Medulla oblongata (tissue), 1 donor: ENCODE data around the gene MYO15A.
"Not testable (repeated sequence)": the region's sequence is repeated elsewhere in the genome, so short reads cannot be mapped to it uniquely, and the experiment has no call there.

Experiments
- DNase-seq: peaks from one replicate; pipeline ENCODE4 v3.0.0-alpha.2; 2015; ENCODE audit errors: extremely low spot score

Gene MYO15A

GRCh38 chr17:18185832-18186626 lies 77.5 kb downstream of the MYO15A start:
- DNase-seq = peak; percentile 16

DNA sequence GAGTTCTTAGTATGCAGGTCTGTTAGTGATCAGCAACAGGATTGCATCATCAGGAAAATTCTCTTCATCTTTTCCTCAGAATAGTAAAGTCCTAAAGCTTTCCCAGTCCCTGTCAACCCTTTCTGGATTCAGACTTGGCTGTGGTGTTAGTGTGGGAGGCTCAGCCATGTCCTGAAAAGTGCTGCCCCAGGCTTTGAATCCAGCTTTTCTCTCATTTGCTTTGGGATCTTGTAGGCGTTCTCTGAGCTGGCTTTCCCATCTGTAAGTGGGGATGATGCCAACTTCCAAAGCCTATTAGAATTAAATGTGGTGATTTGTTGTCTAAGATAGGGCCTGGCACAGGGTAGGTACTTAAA lies 78.0 kb downstream of the MYO15A start:
- peak; percentile 51 for DNase-seq

GRCh38 chr17:18187226-18187625 lies 78.7 kb downstream of the MYO15A start:
- DNase-seq = peak; percentile 85

DNA sequence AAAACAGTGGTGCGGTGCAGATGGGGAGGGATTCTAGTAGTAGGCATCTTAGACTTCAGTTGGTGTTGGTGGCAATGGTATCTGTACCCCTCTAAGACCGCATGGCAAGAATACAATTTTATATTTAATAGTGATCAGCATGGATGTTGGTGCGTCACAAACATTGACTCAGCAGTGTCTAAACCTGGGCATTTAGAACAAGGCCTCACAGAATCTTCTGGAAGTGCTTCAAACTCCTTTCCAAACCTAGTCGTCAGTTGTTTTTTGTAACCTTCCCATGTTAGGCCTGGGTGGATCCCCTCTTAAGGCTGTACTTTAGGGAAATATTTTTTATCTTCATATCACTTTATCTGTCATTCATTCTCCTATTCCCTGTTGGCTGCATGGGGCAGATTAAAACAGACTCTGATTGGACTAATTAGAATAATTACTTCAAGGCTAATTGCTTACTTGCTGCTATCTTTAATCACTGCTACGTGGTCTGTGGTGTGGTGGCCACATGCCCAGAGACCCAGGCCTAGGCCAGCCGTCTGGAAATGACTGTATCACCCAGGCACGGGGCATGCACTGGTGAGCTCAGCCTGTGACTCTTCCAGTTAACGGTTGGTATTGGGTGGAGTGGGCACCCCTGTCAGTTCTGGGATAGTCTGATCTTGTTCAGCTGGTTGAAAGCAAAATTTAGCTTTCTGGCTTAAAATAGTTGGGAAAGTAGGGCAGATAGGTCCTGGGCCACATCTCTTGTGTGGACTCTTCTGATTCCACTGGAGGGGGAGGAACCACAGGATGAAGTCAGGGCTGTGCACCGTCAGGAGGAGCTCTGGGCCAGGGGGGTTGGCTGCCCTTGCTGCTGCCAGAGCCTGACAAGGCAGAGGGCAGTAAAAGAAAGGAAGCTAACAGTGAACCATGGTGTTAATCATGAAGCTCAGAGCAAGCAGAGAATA lies 79.5 kb downstream of the MYO15A start:
- peak; percentile 33 for DNase-seq

DNA sequence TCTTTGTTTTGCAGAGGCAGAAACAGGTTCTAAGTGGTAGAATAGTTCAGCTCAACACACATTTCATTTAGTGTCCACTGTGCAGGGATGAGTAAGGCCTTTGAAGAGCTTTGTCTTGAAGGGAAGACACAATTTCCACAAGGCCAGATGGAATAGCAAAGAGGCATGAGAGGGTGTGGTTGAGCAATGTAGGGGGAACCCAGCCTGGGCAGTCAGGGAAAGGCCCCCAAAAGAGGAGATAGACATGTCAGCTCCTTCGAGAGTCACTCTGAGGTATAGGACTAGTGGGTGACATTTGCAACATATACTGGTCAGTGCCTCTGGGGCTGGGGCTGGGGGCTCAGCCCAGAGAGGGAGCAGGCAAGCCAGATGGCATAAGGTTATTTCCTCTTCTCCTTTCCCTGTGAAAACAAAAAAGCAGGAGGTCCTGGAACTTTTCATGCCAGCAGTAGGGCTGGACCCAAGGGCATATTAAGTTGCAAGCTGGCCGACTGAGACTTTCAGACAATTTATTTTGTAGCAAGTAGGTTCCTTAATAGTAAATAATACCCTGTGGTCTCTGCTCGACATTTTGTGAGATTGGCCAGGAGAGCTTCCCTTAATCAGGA lies 82.2 kb downstream of the MYO15A start:
- no peak for DNase-seq

DNA sequence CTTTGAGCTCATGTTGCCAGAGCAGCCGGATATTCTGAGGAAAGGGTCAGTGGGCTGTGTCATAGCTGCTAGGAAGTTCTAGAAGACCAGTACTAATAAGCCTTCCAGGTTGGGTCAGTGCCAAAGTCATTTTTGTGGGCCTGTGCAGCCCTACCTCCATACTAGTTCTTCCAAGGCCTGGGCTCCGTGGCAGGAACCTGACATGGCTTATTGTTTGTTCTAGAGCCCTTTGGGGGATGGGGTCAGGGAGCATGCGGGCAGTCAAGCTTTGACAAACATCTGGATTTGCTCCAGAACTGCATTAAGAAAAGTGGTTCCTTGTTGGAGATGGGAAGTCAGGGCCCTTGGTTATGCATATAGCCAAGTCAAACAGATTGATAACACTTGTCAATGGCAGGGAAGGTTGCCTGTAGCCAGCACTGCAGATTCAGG lies 82.7 kb downstream of the MYO15A start:
- DNase-seq = no peak

DNA sequence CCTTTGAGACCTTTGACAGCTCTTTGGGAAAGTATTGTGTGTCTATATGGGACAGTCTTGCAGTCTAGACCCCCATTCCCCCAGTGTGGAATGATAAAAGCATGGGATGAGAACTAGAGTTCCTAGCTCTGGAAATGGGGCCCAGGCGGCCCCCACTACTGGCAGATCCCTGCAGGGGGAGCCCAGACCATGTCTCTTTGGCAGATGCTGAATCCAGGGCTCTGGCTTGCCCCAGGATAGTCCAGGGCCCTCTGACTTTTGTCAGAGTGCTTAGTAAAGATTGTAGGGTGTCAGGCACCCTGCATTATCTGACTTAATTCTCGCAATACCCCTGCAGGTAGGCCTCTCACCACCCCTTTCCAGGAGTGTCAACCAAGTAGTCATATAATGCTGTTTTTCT lies 83.4 kb downstream of the MYO15A start:
- no peak for DNase-seq

DNA sequence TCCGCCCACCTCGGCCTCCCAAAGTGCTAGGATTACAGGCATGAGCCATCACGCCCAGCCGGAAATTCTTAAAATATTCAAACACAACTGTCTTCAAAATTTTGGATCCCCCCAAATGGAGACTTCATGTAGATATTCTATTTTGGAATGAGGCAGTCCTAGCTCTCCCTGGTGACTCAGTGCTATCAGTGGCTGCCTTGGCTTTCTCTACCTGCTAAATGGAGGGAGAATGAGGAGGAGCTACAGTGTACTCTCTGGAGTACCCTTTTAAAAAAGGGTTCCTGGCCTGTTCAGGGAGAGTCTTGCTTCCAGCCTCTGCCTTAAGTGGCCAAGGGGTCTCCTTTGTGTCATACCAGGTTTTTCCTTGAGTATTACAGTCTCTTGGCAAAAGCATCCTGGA lies 85.8 kb downstream of the MYO15A start:
- no peak for DNase-seq

DNA sequence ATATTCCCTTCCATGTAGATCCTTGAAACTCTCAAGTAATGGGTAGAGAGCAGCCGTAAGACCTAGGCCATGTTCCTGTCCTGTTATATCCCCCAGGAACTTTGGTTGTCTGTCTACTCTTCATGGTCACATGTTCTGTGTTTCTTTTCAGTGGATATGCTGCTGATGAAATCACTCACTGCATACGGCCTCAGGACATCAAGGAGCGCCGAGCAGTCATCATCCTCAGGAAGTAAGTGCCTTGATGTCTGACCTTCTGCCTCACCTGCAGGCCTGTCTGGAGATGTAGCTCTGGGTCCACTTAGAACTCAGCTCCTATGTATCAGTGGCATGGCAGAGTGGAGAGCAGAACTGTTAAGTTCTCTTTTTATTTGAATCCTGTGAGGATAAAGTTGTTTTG lies 86.2 kb downstream of the MYO15A start:
- DNase-seq = no peak

DNA sequence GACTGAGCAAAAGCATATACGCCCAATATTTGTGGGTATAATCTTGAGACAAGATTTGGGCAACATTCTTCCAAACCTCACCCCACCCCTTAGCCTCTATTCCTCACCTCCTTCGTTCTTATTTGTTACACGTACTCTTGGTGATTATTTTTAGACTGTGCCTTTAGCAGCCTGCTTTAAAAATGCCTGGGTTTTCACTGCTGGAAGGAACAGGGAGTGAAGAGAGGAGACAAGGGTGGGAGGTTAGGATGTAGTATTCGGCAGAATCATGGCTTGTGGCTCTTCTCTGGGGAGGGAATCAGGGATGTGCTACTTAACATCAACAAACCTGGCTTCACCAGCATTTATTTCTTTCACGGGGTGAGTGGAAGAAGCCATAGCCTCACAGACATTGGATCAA lies 86.7 kb downstream of the MYO15A start:
- DNase-seq = no peak

DNA sequence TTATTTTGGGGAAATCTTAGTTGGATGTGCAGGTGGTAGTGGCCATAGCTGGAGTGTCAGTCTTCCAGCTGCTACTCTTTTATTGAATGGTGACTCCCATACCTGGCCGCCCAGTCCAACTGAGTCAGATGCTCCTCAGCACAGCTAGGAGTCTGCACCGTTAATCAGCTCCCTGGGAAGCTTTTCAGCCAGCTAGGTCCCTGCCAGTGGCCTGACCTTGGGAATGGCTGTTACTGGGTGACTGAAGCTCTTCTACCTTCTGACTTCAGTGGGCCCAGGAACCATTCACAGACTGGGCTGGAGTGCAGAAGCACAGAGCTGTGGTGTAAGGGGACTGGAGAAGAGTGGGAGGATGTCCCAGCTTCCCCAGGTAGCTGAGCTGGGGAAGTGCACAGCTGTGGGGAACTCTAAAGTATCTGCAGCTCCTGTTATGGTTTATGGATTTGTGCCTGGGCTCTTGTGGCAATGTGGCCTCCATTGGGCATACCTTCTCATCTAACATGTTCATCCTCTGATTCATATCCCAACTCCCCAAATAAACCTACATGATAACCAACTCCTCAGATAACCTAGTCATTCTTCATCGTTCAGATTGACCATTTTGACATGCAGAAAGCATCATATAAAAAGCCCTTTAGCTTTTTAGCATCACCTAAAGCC lies 89.1 kb downstream of the MYO15A start:
- DNase-seq = no peak

DNA sequence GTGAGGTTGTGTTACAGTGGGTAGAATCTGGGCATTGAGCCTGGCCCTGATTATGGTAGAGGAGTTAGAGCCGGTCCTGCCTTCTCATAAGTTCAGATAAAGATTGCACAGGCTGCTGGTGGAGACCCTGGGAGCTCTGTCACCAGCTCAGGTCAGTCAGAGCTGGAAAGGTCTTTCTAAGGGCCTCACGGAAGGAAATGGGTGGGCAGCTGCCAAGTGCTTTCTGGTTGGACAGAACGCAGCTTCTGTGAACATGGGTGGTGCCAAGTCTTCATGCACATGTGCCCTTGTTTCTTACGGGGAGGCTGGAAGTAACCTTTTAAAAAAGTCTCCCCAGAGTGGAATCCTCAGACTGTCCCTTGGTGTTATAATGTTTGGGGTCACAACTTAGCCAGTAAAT lies 90.0 kb downstream of the MYO15A start:
- no peak for DNase-seq

- DNase-seq = no peak
Observed at GRCh38 chr17:18201108-18201507, 92.6 kb downstream of the MYO15A start.

- DNase-seq = no peak
Observed at GRCh38 chr17:18203308-18203707, 94.8 kb downstream of the MYO15A start.

GRCh38 chr17:18205861-18206260 lies 97.3 kb downstream of the MYO15A start:
- DNase-seq = no peak

DNA sequence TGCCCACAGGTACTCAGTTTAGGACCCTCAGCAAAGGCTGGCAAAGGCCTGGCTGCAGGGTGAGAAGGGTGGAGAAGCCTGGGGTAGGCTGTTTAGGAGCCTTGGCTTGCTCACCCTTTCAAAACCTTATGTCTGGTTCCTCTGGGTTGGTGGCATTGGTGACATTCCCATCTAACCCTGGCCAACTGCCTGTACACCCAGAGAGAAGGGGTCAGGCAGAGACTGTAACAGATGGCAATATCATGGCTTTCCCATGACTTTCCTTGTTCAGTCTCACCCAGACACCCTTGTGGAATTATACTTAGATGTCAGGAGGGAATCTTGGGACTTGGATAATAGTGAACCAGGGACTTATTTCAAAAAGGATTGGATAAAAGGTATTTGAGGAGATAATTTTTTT lies 98.4 kb downstream of the MYO15A start:
- DNase-seq = no peak

DNA sequence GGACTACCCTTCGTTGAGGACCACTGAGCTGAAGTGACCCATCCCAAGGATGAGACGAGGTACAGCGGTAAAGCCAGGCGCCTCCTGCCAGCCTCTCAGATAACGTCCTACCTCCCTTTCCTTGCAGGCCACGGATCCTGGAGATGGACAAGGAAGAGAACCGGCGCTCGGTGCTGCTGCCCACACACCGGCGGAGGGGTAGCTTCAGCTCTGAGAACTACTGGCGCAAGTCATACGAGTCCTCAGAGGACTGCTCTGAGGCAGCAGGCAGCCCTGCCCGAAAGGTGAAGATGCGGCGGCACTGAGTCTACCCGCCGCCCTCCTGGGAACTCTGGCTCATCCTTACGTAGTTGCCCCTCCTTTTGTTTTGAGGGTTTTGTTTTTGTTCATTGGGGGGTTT lies 99.5 kb downstream of the MYO15A start:
- no peak for DNase-seq

DNA sequence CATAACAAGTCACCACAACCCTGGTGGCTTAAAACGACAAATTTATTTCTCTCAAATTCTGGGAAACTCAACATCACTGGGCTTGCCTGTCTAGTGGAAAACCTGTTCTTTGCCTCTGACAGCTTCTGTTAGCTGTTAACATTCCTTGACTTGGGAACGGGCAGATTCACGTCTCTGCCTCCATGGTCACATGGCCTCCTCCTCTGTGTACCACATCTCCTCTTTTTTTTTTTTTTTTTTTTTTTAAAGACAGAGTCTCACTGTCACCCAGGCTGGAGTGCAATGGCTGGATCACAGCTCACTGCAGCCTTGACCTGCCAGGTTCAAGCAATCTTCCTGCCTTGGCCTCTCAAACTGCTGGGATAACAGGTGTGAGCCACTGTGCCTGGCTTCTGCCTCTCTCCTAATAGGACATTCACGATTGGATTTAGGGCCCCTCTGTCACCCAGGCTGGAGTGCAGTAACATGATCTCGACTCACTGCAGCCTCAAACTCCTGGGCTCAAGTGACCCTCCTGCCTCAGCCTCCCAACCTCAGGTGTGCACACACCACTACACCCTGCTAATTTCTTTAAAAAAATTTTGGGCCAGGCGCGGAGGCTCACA lies 105.2 kb downstream of the MYO15A start:
- DNase-seq = no peak

DNA sequence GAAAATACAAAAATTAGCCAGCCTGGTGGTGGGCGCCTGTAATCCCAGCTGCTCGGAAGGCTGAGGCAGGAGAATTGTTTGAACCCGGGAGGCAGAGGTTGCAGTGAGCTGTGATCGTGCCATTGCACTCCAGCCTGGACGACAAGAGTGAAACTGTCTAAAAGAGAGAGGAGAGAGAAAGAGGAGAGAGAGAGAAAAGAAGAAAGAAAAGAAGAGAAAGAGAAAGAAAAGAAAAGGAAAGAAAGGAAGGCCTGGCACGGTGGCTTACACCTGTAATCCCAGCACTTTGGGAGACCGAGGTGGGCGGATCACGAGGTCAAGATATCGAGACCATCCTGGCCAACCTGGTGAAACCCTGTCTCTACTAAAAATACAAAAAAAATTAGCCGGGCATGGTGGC lies 108.3 kb downstream of the MYO15A start:
- not testable (repeated sequence) for DNase-seq

DNA sequence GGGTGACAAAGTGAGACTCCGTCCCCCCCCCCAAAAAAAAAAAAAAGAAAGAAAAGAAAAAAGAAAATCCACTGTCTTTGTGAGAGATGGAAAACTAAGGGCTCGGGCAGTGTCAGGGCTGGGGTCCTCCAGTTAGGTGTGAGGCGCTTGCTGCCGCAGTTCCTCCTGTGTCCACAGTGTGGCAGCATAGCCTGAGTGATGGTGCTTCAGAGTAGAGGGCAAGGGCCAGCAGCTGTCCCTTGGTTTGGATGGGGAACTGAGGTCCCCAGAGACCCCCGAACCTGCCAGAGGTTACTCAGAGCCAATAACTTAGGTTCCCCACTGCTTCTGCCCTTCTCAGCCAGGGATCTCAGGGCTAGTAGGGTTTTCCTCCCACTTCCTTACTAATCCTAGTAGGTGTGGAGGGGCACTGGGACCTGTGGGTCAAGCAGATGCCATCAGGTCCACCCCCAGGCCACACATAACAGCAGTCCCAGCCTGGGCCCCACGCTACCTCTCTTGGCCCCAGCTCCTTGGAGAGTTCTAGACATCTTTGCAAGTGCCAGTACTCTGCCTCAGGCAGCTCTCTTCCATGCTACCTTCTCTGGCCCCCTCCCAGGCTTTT lies 109.0 kb downstream of the MYO15A start:
- peak; percentile 87 for DNase-seq

DNA sequence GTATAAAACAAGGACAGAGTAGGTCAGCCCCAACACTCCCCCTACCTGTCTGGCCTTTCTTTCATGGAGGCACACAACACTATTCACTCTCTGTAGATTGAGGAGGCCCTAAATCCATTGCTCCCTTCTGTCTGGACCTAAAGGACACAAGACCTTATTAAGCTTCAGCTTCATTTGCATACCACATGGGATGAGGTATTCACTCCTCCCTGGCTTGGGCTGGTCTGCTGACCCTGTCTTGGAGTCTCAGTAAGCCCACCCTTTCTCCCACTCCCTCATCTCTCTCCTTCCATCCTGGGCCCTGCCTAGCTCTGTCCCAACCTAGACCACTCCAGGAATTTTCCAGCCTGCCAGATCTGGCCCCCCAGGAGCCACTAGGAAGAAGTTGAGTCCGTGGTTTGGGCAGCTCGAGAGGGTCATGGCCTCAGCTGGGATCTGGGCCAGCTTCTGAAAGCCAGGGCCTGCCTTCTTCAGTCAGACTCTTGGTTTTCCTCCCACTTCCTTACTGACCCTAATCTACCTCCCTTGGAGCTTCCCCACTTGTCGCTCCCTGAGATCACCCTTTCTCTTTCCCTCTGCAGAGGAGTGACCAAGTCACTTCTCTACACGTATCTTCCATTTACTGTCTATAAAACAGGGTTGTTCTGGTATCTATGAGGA lies 110.3 kb downstream of the MYO15A start:
- no peak for DNase-seq
